HG03045 (cell line): ENCODE data around the gene FAM200B.
"Not testable (repeated sequence)": the region's sequence is repeated elsewhere in the genome, so short reads cannot be mapped to it uniquely, and the experiment has no call there.

Experiments used
- ATAC-seq: cut with Tn5 transposase; IDR thresholded peaks from one replicate; pipeline ENCODE4 v1.9.1; 2021; ENCODE audit warnings: mild to moderate bottlenecking, moderate library complexity; ENCODE audit not compliant: unreplicated experiment

FAM200B gene

GRCh38 chr4:15729910-15730533 is 48.4 kb downstream of the FAM200B start:
- ATAC-seq: peak; percentile 55

GRCh38 chr4:15733061-15733460 is 51.4 kb downstream of the FAM200B start:
- not testable (repeated sequence) for ATAC-seq

GRCh38 chr4:15735536-15735935 is 53.9 kb downstream of the FAM200B start:
- no peak for ATAC-seq

- no peak for ATAC-seq
These were observed 55.0 kb downstream of the FAM200B start for GRCh38 chr4:15736514-15737050.

GRCh38 chr4:15737255-15737654 is 55.6 kb downstream of the FAM200B start:
- ATAC-seq: no peak

GRCh38 chr4:15738877-15739276 is 57.2 kb downstream of the FAM200B start:
- ATAC-seq: no peak
